NCI-H2171 (cell line): ENCODE data around the gene BICC1.

Experiments used
- DNase-seq: peaks from one replicate; lab custom pipeline; 2025; lab: John Stamatoyannopoulos, UW

BICC1 gene, protein sequence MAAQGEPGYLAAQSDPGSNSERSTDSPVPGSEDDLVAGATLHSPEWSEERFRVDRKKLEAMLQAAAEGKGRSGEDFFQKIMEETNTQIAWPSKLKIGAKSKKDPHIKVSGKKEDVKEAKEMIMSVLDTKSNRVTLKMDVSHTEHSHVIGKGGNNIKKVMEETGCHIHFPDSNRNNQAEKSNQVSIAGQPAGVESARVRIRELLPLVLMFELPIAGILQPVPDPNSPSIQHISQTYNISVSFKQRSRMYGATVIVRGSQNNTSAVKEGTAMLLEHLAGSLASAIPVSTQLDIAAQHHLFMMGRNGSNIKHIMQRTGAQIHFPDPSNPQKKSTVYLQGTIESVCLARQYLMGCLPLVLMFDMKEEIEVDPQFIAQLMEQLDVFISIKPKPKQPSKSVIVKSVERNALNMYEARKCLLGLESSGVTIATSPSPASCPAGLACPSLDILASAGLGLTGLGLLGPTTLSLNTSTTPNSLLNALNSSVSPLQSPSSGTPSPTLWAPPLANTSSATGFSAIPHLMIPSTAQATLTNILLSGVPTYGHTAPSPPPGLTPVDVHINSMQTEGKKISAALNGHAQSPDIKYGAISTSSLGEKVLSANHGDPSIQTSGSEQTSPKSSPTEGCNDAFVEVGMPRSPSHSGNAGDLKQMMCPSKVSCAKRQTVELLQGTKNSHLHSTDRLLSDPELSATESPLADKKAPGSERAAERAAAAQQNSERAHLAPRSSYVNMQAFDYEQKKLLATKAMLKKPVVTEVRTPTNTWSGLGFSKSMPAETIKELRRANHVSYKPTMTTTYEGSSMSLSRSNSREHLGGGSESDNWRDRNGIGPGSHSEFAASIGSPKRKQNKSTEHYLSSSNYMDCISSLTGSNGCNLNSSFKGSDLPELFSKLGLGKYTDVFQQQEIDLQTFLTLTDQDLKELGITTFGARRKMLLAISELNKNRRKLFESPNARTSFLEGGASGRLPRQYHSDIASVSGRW

DNA sequence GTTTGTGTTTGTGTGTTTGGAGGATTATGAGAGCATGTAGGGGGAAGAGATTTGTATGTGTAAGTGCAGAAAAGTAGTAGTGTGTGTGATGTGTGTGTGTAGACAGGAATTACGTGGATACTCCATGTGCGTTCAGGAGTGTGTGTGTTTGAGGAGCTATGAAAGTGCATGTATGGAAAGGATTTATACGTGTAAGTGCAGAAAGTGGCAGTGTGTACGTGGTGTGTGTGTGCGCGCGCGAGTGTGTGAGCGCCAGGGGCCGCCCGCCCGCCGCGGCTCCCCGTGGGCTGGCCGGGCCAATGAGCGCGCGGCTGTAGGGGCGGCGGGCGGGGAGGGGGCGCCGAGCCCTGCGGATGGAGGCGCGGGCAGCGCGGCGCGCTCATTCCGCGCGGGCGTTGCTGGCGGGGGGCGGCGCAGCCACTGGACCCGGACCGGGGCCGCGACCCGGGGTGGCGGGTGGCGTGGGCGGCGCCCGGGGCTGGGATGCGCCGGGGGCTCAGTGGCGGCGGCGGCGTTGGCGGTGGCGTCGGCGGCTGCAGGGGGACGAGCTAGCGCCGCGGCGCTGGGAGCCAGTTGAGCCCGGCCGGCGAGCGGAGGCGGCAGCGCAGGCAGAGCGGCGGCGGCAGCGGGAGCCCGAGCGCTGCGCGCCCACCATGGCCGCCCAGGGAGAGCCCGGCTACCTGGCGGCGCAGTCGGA is at the start of gene BICC1:
Gene BICC1, plus strand, starts transcription at position 382 of the 697 bp plus-strand sequence. Its CDS starts 272 bp downstream, at position 654.
- DNase-seq, result peak; percentile 0

DNA sequence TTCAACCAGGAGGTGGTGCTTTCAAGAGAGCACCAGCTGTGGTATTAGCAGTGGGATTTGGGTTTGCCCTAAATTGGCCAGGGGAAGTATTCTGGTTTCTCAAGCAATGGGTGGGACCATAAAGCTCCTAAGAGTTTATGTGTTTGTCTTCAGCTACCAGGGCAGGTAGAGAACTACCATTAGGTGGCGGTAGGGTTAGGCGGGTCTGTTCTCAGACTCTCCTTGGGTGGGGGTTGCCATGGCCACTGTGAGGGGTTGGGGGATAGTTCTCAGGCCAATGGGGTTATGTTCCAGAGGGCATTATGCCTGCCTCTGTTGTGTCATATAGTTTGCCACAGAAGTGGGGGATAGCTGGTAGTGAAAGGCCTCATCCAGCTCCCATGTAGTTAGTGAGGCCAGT is 47.7 kb upstream of the BICC1 start:
- DNase-seq, result no peak

DNA sequence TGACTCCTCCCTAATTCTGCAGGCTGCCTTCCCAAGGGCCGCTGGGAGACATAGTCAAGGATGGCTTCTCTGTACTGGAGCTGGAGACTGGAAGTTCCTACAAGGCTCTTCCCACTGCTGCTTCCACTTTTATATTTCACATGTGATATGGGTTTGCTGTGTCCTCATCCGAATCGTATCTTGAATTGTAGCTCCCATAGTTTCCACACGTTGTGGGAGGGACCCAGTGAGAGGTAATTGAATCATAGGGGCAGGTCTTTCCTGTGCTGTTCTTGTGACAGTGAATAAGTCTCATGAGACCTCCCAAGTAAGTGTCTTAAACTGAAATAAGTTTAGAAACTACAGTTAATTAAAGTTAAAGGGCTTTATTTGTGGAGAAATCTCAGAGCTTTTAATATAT is 47.0 kb upstream of the BICC1 start:
- DNase-seq, result no peak

DNA sequence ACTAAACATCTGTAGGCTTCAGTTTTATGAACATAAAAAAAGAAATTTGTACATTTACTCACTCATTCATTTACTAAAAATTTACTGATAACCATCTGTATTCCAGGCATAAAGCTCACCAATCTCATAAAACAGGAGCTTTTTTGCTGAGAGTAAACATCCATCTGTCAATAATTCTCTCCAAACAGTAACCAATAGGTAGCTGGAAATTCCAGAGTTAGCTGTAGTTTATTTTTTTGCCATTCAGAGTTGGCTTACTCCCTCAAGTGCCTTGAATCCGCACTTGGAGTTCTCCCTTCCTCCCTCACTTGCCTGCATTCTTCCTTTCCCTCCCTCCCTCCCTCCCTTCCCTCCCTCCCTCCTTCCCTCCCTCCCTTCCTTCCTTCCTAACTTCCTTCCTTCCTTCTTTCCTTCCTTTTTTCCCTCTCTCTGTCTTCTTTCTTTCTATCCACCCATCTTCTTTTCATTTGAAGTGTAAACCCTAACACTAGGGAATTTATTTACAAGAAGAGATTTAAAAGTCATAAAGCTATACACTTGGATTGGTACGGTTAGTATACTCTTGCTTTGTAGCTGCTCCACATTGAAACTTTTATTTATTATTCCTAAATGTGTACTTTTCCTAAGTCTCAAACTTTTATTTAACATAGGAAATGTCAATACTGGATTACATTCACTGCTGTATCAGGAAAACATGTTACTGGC is 44.6 kb upstream of the BICC1 start:
- no peak for DNase-seq

DNA sequence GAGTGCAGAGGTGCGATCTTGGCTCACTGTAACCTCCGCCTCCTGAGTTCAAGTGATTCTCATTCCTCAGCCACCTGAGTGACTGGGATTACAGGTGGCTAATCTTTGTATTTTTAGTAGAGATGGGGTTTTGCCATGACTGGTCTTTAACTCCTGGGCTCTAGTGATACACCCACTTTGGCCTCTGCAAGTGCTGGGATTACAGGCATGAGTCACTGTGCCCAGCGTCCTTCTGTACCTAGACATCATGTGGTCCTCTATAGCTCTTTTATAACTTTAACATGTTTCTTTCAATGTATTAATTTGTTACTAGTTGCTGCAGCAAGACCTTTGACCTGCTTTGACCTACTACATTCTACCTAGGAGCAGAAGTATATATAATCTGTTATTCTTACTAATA is 38.7 kb upstream of the BICC1 start:
- no peak for DNase-seq

DNA sequence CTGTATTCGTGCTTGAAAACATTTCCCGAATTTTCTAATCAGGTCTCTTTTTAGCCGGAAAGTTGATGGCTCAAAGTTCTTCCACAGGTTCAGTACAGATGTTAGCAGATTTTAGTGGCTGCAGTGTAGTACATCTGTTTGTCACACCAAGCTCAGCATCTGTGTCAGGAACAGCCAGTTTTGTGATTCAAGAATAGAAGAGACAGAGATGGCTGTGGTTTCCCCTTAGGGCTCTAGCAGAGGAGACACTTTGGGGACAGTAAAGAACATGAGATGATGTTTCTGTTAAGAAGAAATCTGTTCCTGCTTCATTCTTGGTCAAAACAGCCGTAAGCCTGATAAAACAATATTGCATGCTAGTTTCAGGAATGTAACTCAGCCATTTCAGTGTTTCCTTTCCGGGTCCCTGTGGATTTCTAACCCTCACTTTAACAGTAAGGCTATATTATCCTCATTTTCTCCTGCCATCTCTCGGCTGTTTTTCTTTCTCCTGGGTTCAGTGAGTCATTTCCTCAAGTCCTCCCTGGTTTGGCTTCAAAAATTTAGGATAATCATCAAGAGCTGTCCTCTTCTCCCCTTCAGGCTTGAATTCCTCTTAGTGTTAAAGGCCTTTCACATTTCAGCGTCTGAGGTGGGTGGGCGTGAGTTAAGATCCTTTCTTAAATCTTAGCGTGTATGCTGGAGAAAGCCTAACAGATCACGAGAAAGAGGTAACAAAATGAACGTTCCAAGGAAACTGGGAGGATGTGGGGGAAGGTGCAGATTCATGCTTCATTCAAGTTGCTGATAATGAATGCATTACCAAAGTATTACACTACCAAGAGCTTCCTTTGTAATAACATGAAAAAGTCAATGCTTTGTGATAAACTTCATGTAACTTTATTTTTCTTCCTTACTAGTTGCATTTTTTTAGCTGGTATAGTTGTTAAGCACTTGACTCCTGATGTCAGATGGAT is 37.1 kb upstream of the BICC1 start:
- DNase-seq, result no peak

DNA sequence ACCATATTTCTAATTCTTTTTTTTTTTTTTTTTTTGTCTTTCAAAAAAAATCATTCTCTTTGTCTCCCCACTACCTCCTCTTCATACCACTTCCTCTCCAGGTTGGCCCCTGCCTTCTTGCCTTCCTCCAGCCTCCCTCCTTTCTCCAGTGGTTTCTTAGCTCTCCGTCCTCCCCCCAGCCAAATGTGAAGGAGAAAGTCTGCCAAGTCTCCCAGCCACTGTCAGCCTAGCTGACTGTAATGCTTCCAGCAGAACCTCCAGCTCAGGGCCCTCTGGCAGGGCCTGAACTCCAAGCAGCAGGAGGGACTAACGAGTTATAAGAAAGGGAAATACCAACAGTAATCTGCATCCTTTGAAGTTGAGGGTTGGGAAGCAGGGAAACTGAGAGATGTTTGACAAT is 35.5 kb upstream of the BICC1 start:
- no peak for DNase-seq

DNA sequence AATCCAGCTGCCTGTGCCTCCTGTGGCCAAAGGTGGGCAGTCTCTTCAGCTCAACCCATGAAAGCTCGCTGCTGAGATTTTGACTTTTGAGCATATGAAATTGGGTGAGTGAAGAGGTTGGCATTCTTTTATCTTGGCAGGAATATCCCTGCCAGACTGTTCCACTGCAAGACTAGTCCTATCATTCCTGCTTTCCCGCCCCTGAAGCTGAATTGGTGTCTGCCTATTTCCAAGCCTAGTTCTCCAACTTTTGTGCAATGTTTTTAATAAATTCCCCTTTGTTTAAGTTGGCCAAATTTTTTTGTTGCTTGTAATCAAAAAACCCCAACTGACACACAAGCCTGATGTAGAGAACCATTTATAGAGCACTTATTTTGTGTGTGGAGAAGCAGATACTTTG is 34.8 kb upstream of the BICC1 start:
- no peak for DNase-seq

DNA sequence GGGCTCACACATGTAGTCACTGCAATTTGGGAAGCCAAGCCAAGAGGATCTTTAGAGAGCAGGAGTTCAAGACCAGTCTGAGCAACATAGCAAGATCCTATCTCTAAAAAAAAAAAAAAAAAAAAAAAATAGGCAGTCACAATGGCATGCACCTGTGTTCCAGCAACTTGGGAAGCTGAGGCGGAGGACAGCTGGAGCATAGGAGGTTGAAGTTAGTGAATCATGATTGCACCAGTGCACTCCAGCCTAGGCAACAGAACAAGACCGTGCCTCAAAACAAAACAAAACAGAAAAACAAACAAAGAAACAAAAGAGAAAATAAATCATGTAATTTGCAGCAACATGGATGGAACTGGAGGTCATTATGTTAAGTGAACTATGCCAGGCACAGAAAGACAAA is 33.6 kb upstream of the BICC1 start:
- no peak for DNase-seq

DNA sequence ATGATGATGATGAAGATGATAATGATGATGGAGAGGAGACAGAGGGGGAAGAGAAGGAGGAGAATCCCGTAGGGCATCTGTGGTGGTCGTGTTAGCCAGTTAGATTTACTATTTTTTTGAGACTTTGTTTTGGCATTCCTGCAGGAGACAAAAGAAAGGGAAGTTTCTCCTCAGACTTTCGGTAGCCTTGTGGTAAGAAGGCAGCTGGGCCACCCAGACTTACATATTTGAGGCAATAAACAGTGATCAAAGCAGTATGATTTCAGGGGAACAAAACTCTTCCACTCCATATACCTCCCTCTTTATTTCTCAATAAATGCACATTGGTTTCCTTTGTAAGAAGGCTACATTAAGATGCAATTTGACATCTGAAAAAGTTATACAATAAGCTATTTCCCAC is 32.4 kb upstream of the BICC1 start:
- DNase-seq, result no peak

DNA sequence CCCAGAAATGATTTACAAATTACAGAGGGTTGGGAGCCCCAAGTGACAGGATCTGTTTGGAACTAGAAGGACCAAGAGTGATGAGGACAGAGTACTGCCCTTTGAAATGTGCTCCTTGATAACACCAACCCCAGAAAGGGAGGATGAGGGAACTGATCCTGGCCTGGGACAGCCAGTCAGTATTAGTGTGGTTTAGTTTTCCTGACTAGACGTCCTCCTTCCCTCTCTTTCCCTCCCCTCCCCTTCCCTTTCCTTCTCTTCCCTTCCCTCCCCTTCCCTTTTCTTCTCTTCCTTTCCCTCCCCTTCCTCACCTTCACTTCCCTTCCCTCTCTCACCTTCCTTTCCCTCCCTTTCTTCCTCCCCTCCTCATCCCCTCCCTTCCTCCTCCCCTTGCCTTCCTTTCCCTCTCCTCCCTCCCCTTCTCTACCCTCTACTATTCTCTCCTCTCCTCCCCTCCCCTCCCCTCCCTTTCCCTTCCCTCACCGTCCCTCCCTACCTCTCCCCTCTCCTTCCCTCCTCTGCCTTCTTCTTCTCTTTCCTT is 31.0 kb upstream of the BICC1 start:
- no peak for DNase-seq

DNA sequence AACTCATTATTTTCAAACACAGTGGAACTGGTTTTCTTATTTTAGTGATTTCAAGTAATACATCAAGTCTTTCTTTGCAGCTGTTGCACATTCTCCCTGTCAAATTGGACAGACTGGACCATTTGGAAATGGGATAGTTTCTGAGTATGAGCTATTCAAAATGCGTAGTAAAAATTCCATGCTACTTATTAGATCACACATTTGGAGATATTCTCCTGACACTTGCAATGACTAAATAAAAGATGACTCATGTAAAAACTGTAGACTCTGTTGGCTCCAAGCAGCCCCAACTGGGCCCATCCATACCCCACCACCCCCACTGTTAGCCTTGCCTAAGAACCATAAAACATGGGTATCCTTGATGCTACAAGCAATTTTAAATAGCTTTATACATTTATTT is 25.9 kb upstream of the BICC1 start:
- no peak for DNase-seq

DNA sequence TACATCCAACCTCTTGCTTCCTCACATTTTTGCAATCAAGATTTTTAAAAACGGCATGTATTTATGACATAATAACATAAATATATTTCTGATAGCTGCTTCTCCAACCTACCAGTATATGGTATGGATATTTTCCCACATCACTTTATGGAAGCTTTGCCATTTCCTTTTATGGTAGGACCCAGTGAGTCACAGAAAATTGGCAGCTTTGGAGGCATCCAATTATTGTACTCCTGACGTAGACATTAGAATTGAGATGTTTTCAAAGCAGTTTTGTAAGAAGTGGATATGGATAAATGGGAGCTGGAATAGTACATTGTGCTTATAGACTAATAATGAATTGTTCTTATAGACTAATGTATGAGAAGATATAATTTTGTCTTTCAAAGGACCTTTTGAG is 23.8 kb upstream of the BICC1 start:
- DNase-seq, result no peak

DNA sequence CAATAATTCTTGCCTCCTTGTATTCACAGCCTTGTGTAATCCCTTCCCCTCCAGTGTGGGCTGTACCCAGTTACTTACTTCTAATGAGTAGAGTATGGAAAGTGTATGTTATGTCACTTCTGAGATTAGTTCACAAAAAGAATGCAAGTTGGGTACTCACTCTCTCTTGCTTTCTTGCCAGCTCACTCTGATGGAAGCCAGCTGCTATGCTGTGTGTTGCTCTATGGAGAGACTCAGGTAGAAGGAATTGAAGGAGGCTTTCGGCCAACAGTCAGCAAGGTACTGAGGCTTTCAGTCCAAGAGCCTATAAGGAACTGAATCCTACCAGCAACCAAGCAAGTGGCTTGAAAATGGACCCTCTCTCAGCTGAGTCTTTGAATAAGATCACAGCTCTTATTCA is 9.7 kb upstream of the BICC1 start:
- no peak for DNase-seq

DNA sequence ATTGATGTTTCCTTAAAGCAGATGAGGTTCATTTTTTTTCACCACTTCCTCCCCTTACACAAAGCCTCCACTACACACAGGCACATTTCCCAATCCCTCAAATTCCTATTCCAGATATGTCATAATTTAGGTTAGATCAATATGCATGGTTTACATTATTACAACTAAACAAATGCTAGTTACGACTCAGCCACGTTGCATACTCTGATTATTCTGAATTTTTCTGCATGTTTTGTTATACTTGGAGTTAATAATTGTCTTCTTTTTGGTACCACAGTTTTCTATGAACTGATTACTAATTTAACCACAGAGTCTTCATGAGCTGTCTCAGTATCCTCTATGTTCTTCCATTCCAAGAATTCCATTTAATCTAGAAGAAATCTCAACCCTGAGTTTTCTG is 4.4 kb upstream of the BICC1 start:
- no peak for DNase-seq

DNA sequence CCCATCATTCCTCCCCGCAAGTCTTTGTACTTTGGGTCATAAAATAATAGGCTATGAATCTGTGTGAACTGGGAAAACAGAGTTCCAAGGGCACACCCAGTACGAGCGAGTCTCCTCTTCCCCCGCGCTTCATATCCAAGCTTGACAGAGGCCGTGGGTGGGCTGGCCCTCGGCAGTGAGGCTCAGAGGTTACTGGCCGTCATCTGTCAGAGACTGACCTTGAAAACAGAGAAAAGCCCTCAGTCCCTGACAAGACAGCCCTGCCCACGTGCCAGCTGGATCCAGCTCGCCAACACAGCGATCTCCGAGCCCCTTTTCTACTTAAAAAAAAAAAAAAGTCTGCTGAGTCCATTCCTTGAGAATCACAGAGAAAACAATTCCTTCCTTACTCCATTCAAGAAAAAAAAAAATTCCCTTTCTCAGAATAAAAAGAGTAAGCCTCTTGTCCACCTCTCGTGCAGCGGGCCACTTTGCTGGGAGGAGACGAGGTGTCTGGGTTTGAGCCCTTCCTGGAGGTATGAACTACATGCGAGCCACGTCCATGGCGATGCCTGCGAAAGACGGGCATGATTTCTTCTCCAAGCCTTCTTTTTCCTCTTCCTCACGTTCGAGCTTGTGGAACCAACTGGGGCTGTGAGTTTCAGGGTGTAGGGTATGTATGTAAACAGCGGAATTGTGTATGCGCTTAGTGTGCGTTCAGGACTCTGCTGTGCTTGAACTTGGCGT is 744 bp upstream of the BICC1 start:
- no peak for DNase-seq

DNA sequence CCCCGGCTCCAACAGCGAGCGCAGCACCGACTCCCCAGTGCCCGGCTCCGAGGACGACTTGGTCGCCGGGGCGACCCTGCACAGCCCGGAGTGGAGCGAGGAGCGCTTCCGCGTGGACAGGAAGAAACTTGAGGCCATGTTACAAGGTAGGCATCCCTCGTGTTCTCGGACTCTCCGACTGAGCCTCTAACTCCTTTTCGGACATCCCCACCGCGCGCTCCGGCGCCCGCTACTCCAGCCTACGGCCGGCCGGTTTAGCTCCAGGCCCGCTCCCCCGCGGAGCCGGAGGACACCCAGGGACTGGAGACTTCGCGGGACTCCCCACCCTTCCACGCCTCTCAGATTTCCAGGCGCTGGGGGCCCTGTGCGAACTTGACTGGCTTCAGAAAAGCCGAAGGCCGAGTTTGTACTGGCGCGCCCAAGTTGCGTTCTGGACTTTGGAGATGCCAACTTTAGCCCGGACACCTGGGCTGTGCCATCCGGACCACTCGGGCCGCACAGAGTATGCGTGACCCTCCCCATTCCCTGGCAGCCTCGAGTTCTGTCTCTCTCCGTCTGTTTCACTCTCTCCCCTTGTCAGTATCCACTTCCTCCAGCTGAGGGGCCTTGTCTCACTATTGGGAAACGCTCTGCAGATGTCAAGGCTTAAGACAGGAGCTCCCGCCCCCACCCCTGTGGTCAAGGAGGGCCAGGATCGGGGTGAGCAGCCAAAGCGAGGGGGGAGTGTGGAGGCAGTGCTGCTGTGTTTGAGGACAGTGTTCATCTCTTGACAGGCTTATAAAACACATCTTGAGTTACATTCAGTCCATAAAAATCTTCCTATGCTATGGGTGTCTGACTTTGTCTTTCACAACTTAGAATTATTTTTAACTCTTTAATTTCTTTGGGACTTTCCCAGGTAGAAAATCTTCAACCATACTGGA is 777 bp downstream of the BICC1 start:
- no peak for DNase-seq

DNA sequence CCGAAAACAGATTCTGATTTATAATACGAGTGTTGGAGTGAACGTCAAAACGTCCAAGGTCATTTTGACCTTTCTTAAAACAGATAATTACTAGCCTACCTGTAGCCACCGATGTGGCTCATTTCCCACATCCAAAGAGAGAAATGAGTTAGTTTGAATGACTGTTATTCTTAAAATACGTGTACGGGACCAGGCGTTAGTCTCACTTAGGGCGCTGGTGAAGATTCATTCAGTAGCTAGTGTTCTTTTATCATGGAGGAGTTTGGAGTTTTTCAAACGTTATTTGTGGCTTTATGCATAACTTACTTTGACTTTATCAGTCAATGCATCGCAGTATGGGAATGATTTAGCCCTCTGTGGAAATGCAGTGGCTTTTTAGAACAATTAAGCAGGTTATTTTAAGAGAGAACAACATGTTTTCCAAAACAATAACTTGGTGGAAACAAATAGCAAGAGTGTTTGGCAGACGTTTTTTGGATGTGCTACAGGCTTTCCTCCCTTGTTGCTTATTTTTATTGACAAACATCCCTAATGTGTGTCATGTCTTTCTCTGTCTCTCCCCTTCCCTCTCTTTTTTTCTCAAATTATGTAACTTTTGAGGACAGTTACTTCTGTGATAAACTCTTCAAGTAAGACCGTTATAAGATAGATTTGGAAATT is 1.6 kb downstream of the BICC1 start:
- DNase-seq, result no peak
